Right cardiac atrium (tissue), 5 donors: ENCODE measurements around the gene FHIT. TPM values are rescaled to one million over a fixed set of nuclear protein-coding genes. Genes with fewer than 3 reads are reported as not detected.

Experiments
- ATAC-seq, 2 donors: fragments of 200-7000 bp; cut with Tn5 transposase; one replicate each; pipeline versions ENCODE4 v1.8.0 to v1.9.1; 2020; ENCODE audit warnings: moderate library complexity in 2 of 2, mild to moderate bottlenecking in 1 of 2
- DNase-seq, 3 donors: peaks; one replicate each; pipeline ENCODE4 v3.0.0-alpha.2; 2020
- H3K27ac ChIP-seq: one replicate; pipeline ENCODE4 v1.5.1; 2013; ENCODE audit warnings: mild to moderate bottlenecking, low read length, control low read depth, moderate library complexity
- H3K27me3 ChIP-seq: one replicate; pipeline ENCODE4 v1.6.1; 2013; ENCODE audit not compliant: control insufficient read depth, insufficient read depth
- H3K4me1 ChIP-seq: one replicate; pipeline ENCODE4 v1.6.1; 2013; ENCODE audit warnings: low read length; ENCODE audit not compliant: control insufficient read depth, insufficient read depth
- H3K4me3 ChIP-seq: one replicate; pipeline ENCODE4 v1.5.1; 2013; ENCODE audit warnings: low read length, control low read depth
- H3K9me3 ChIP-seq: one replicate; pipeline ENCODE4 v1.6.1; 2013; ENCODE audit warnings: low read length; ENCODE audit not compliant: control insufficient read depth
- WGBS: extraction: QIAGEN DNeasy Blood & Tissue Kit; methylation state at CpG from one replicate; pipeline ENCODE4 v1.1.7; 2013; 5-methylcytosine and 5-hydroxymethylcytosine counted together
- intact Hi-C, 4 donors: fragments of 100-400 bp; cut with DNase I; formaldehyde crosslinking; loops; one replicate each; pipeline versions ENCODE4 v1.11.0 to v1.14.0; 2022 to 2023
- polyA plus RNA-seq: library from polyadenylated mRNA; stranded (reverse); fragments of 200-250 nt; gene quantifications from one replicate; pipeline ENCODE4 v1.2.3, GENCODE V29; 2013
- total RNA-seq, 4 donors: library from RNA; stranded (reverse); fragmentation: NEBNext Ultra II Directional; extraction: Animal tissue kit (Norgen Biotek cat#: 25700); gene quantifications; one replicate each; pipeline ENCODE4 v1.2.1, GENCODE V29; 2021
- donor health status: healthy with polysubstance abuse.
- donor health status: DM: no; HTN: yes; CAD: no.
- donor health status: DM: no; HTN: no; CAD: no.
- donor health status: DM: no; HTN: yes; CAD: no; lungs with severe emphysema.
- donor health status: DM: yes; HTN: yes; CAD: no.

FHIT gene
- total and polyA plus RNA-seq, 5 donors = 16.5 to 25.8 (median 21.4) TPM

DNA sequence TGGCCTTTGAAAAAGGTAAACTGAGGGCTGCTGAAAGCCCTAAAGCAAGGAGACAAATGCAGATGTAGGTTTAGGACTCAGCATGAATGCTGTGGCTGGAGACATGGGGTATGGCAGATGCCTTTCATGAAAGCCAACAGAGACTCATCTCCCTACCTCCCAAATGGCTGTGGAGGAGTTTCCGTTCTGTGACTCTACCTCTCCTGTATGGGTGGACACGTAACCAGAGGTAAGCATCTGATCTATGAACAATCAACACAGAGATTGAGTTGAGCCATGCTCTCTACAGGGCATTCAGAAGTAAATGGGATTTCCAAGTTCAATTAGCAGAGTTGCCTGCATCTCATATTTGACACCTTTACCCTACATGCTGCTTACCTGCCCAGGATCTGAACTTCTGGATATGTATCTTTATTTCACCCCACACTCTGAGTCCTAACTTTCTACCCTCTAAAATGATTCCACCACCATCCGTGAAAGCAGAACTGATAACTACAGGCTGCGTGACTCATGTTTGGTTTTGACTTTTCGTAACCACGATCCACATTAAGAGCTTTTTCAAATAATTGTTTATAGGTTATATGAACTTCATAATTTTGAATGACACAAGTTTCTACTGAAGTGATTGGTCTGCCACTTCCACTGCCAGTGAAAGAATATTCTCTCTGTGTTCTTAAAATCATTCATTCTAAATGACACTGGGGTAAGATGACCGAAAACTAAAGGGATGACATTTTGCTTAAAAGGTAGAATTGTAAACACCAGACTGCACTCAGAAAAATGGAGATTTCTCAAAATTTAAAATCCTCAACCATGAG, 1058.7 kb downstream of the FHIT start:
- no peaks in the 10 kb centered on the region for H3K9me3 ChIP-seq
- ATAC-seq = no peak
- 88% methylated on average over 7 of the region's 7 CpGs for WGBS
- no peaks in the 10 kb centered on the region for H3K27me3 ChIP-seq
- no peaks in the 10 kb centered on the region for H3K4me1 ChIP-seq
- no peak overlapping the region for H3K27ac ChIP-seq
- intact Hi-C loops = no loop called here
- DNase-seq = no peak
- H3K4me3 ChIP-seq = no peak overlapping the region

DNA sequence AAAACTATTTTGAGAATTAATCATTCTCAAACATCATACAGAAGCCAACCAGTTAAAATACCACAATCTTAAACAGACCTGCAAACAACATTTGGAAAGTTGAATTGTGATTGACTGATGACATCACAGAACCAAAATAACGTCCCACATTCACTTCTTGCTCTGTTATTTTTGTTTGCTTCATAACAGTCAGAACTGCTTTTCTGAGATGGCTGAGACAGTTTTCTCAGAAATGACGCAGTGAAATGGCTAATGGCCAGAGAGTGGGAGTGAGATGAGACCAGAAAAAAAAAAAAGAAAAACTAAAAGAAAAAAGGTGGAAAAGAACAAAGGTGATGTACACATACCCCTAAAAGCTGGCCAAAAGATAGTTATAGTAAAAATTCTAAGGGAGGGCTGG, 1061.2 kb downstream of the FHIT start:
- no peaks in the 10 kb centered on the region for H3K27me3 ChIP-seq
- ATAC-seq = no peak
- WGBS = 34% methylated on average over 2 of the region's 2 CpGs
- H3K27ac ChIP-seq = no peak overlapping the region
- H3K4me1 ChIP-seq = no peaks in the 10 kb centered on the region
- H3K4me3 ChIP-seq = no peak overlapping the region
- intact Hi-C loops = no loop called here
- H3K9me3 ChIP-seq = no peaks in the 10 kb centered on the region
- no peak for DNase-seq

DNA sequence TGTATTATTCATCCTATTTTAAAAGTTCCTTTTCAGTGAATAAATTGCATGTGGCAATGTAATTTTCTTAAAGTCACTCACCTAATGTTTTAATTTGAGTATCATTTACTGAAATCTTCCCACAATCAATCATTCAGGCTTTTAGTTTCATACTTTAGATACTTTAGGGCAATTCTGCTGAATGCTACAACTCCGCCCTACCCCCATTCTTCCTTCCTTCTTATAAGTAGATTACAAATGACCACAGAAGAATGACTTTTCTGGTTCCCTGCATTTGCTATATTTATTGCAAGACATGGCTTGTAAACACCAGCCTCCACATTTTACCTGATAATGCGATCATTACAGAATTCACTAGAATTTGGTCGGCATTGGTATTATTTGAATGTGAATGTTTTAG, 1061.9 kb downstream of the FHIT start:
- no peaks in the 10 kb centered on the region for H3K9me3 ChIP-seq
- intact Hi-C loops = no loop called here
- 80% methylated on average over 3 of the region's 3 CpGs for WGBS
- ATAC-seq (no peak), DNase-seq (no peak)
- no peak overlapping the region for H3K4me3 ChIP-seq
- H3K27me3 ChIP-seq = no peaks in the 10 kb centered on the region
- H3K4me1 ChIP-seq = no peaks in the 10 kb centered on the region
- H3K27ac ChIP-seq = no peak overlapping the region

DNA sequence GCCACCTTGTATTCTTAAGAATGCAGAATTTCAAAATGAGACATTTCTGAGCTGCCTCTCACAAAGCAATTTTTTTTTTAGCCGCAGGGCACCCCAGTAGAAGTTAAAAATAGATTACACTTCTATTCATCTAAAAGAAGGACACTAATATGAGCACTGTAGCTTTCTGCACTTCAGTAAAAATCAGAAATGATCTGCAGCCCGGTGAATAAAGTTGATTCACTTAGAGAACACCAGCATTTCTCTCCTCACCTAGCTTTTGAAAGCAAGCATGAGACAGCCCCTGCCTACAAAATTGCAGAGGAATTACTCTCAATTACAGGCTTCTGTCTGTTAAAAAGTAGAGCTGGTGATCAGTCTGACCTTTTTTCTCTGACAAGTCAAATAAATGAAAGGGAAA, 1062.4 kb downstream of the FHIT start:
- 40% methylated on average over 2 of the region's 2 CpGs for WGBS
- intact Hi-C loops = no loop called here

DNA sequence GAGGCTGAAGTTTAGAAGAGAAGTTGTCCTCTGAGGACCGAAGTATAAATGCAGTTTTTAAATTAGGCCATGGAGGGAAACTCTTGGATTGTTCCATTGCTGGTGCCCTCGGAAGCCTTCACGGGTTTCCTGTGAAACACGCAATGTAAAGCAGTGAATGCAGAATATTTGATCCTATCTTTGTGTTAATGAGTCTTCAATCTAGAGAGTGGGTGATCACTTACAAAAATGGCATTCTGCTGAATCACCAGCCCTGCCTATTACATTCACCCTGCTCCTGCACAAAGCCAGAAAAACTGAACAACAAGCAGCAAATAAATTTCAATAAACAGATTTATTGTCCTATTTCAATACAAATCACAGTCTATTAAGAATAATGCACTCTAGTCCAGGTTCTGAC, 1063.9 kb downstream of the FHIT start:
- intact Hi-C loops = no loop called here
- DNase-seq = no peak
- ATAC-seq = no peak
- no peaks in the 10 kb centered on the region for H3K27me3 ChIP-seq
- H3K9me3 ChIP-seq = no peaks in the 10 kb centered on the region
- H3K4me1 ChIP-seq = no peaks in the 10 kb centered on the region
- 92% methylated on average over 4 of the region's 4 CpGs for WGBS
- H3K4me3 ChIP-seq = no peak overlapping the region
- no peak overlapping the region for H3K27ac ChIP-seq

More for the DNA sequence above, 1062.4 kb downstream of the FHIT start:
- no peak for DNase-seq
- no peak for ATAC-seq
- no peaks in the 10 kb centered on the region for H3K9me3 ChIP-seq
- no peaks in the 10 kb centered on the region for H3K27me3 ChIP-seq
- no peak overlapping the region for H3K4me3 ChIP-seq
- H3K4me1 ChIP-seq = no peaks in the 10 kb centered on the region
- no peak overlapping the region for H3K27ac ChIP-seq

DNA sequence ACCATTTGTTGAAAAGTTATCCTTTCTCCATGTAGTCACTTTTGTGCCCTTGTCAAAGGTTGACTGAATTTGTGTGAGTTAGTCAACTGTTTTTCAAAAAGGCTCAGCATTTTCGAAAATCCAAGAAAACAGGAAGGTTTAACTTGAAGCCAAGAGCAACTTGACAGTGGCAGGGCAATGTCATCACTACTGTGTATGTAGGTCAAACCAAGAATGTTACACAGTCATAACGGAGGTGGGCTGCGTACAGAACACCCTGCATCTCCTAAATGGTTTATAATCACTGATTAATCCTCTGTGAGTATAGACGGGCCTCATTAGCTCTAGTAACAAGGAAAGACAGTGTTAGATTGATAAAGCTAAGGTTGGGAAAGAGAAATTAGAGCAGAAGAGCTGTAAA, 1064.9 kb downstream of the FHIT start:
- no peak overlapping the region for H3K4me3 ChIP-seq
- WGBS = 70% methylated on average over 4 of the region's 4 CpGs
- ATAC-seq (no peak), DNase-seq (no peak)
- no peak overlapping the region for H3K27ac ChIP-seq
- intact Hi-C loops = no loop called here
- no peaks in the 10 kb centered on the region for H3K27me3 ChIP-seq
- no peaks in the 10 kb centered on the region for H3K4me1 ChIP-seq
- no peaks in the 10 kb centered on the region for H3K9me3 ChIP-seq

GRCh38 chr3:60185161-60185560, 1066.1 kb downstream of the FHIT start:
- H3K27me3 ChIP-seq = no peaks in the 10 kb centered on the region
- H3K9me3 ChIP-seq = no peaks in the 10 kb centered on the region
- DNase-seq (no peak), ATAC-seq (no peak)
- H3K4me3 ChIP-seq = no peak overlapping the region
- intact Hi-C loops = no loop called here
- 88% methylated on average over 3 of the region's 3 CpGs for WGBS
- no peak overlapping the region for H3K27ac ChIP-seq
- no peaks in the 10 kb centered on the region for H3K4me1 ChIP-seq

GRCh38 chr3:60182697-60183096, 1068.6 kb downstream of the FHIT start:
- intact Hi-C loops = no loop called here
- H3K9me3 ChIP-seq = no peaks in the 10 kb centered on the region
- no peaks in the 10 kb centered on the region for H3K27me3 ChIP-seq
- no peak overlapping the region for H3K27ac ChIP-seq
- no peak overlapping the region for H3K4me3 ChIP-seq
- ATAC-seq (no peak), DNase-seq (no peak)
- H3K4me1 ChIP-seq = no peaks in the 10 kb centered on the region
- 61% methylated on average over 1 of the region's 1 CpG for WGBS

- DNase-seq (no peak), ATAC-seq (no peak)
- Histone ChIP-seq H3K4me3 (no peak overlapping the region), H3K27ac (no peak overlapping the region), H3K27me3 (no peaks in the 10 kb centered on the region), H3K4me1 (peaks cover 1% of the 10 kb centered on the region), H3K9me3 (no peaks in the 10 kb centered on the region)
- 88% methylated on average over 8 of the region's 8 CpGs for WGBS
- intact Hi-C loops = no loop called here
Measured at GRCh38 chr3:60178931-60179653, 1072.2 kb downstream of the FHIT start.

DNA sequence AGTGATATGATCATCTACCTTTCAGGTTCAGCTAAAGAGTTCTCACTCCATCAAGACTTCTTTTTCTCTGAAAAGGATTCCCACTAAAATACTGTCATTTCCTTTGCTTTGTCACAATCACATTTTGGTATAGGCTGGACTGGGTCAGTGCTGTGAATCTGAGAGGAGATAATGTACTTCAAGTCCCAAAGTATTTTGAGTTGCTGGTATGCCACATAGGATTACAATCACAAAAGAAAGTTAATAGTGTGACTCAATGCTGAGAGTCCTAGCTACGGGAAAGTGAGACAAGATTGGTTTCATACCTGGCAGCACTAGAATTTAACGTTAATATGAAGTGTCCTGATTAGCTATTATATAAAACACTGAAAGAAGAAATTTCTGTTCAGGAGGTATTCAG, 1073.5 kb downstream of the FHIT start:
- H3K9me3 ChIP-seq = no peaks in the 10 kb centered on the region
- ATAC-seq = no peak
- H3K27me3 ChIP-seq = no peaks in the 10 kb centered on the region
- H3K4me3 ChIP-seq = no peak overlapping the region
- H3K4me1 ChIP-seq = peaks cover 1% of the 10 kb centered on the region
- no peak overlapping the region for H3K27ac ChIP-seq
- no peak for DNase-seq
- intact Hi-C loops = no loop called here
- 83% methylated on average over 2 of the region's 2 CpGs for WGBS

DNA sequence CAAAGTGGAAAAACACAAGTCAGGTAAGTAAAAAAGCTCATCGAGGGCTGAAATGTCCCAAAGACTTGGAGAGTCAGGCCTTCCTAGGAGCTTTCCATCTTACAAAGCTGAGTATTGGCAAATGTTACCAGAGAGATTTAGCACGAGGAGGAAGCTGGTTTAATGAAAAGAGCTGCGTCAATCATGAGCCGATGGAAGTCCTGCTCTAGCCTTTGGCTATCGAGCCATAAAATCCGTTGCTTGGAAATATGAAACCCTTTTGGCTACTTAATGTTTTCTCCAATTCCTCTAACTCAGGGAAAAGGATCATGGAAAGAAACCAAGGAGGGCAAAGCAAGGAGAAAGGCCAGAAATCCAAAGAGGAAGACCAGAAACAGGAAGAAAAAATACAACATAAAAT, 1074.6 kb downstream of the FHIT start:
- Histone ChIP-seq H3K9me3 (no peaks in the 10 kb centered on the region), H3K4me1 (peaks cover 1% of the 10 kb centered on the region), H3K4me3 (no peak overlapping the region), H3K27ac (no peak overlapping the region), H3K27me3 (no peaks in the 10 kb centered on the region)
- ATAC-seq = no peak
- WGBS = 73% methylated on average over 6 of the region's 6 CpGs
- intact Hi-C loops = no loop called here
- DNase-seq = no peak
